Esophagus muscularis mucosa (tissue), 3 donors: ENCODE data around the gene IL31.
"Not testable (repeated sequence)": the region's sequence is repeated elsewhere in the genome, so short reads cannot be mapped to it uniquely, and the experiment has no call there.

Source experiments
- POLR2A ChIP-seq: fragments of 450-650 bp; IDR thresholded peaks from one replicate; pipeline ENCODE4 v1.6.1; 2017; ENCODE audit warnings: antibody characterized with exemption, moderate library complexity, mild to moderate bottlenecking, low read depth
- POLR2AphosphoS5 ChIP-seq, 2 donors: sonication (generic); formaldehyde crosslinking; IDR thresholded peaks; one replicate each; pipeline ENCODE4 v1.6.1; 2017; ENCODE audit warnings: antibody characterized with exemption in 2 of 2
- TF ChIP-seq, protein P1 (sequence below), 3 experiments: fragments of 200-600 bp in 2 of 3; fragments of 450-650 bp in 1 of 3; sonication (generic) in 2 of 3; IDR thresholded peaks; one replicate each; pipeline ENCODE4 v1.5.1; 2017 to 2019; ENCODE audit warnings: antibody characterized with exemption in 3 of 3, mild to moderate bottlenecking in 2 of 3, moderate library complexity in 1 of 3

DNA sequence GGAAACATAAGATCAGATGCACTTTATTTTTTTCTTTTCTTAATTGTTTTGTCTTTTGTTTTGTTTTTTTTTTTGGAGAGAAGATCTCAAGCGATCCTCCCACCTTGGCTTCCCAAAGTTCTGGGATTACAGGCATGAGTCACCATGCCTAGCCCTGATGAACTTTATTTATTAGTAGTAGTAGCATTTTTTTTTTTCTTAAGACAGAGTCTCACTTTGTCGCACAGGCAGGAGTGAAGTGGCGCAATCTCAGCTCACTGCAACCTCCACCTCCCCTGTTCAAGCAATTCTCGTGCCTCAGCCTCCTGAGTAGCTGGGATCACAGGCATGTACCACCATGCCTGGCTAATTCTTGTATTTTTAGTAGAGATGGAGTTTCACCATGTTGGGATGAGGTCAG lies 2.5 kb upstream of the IL31 start:
- TF ChIP-seq POLR2AphosphoS5 (IDR thresholded peaks at IDR 0.05); POLR2A: not testable (repeated sequence)
- TF ChIP-seq, protein P1, sequence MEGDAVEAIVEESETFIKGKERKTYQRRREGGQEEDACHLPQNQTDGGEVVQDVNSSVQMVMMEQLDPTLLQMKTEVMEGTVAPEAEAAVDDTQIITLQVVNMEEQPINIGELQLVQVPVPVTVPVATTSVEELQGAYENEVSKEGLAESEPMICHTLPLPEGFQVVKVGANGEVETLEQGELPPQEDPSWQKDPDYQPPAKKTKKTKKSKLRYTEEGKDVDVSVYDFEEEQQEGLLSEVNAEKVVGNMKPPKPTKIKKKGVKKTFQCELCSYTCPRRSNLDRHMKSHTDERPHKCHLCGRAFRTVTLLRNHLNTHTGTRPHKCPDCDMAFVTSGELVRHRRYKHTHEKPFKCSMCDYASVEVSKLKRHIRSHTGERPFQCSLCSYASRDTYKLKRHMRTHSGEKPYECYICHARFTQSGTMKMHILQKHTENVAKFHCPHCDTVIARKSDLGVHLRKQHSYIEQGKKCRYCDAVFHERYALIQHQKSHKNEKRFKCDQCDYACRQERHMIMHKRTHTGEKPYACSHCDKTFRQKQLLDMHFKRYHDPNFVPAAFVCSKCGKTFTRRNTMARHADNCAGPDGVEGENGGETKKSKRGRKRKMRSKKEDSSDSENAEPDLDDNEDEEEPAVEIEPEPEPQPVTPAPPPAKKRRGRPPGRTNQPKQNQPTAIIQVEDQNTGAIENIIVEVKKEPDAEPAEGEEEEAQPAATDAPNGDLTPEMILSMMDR (IDR thresholded peaks at IDR 0.05) = not testable (repeated sequence)
